ENCODE results near the gene PGC. TPM values are rescaled to one million over a fixed set of nuclear protein-coding genes. Genes with fewer than 3 reads are reported as not detected.
A peak's percentile ranks its signal among the peaks of the same experiment; 100 is the strongest.

Gene PGC
- total RNA-seq, 6 donors from 2014 or later = 241 to 4,380 (median 659) TPM

GRCh38 chr6:41781366-41781730 is 34.2 kb upstream of the PGC start:
- DNase-seq = peak in 1 of 2 donors; percentile 77
- H3K36me3 ChIP-seq = peaks cover 0 to 13% (median 4%) of the 10 kb centered on the region in 4 donors
- TF ChIP-seq POLR2AphosphoS5 (IDR thresholded peaks at IDR 0.05) (peak; percentile 2 to 12), CTCF (IDR thresholded peaks at IDR 0.05) (no peak), EP300 (IDR thresholded peaks at IDR 0.05) (no peak)
- WGBS, 2 donors = 10 to 18% methylated on average over 3 of the region's 3 CpGs
- peaks cover 50 to 76% (median 60%) of the 10 kb centered on the region in 4 donors for H3K4me1 ChIP-seq
- no peaks in the 10 kb centered on the region for H3K27me3 ChIP-seq
- no peaks in the 10 kb centered on the region for H3K9me3 ChIP-seq
- H3K27ac ChIP-seq = peak overlapping the region; percentile 70 to 92 (median 86)
- ATAC-seq (ENCODE audit: low FRiP score in 2 of 2) = peak in 1 of 2 donors; percentile 8
- peak overlapping the region; percentile 64 to 85 (median 68) for H3K4me3 ChIP-seq

- WGBS, 2 donors = 1 to 10% methylated on average over 7 to 30 of the region's 36 CpGs
- TF ChIP-seq EP300 (IDR thresholded peaks at IDR 0.05) (no peak), POLR2AphosphoS5 (IDR thresholded peaks at IDR 0.05) (peak; percentile 2 to 21), POLR2A (IDR thresholded peaks at IDR 0.05) (peak in 2 of 4 donors; percentile 19 to 52), CTCF (IDR thresholded peaks at IDR 0.05) (no peak)
- peaks cover 45 to 70% (median 56%) of the 10 kb centered on the region in 4 donors for H3K4me1 ChIP-seq
Observed at GRCh38 chr6:41780551-41781365, 33.6 kb upstream of the PGC start, which contains the start of gene PRICKLE4. PRICKLE4 (plus strand) TSS chr6:41780782; CDS start chr6:41783474, 2,692 bp downstream.

GRCh38 chr6:41779788-41780550 is 32.8 kb upstream of the PGC start, which contains the start of gene FRS3:
FRS3 (minus strand) TSS chr6:41779900; CDS start chr6:41776987, 2,913 bp downstream.
- TF ChIP-seq POLR2AphosphoS5 (IDR thresholded peaks at IDR 0.05) (peak; percentile 52 to 75), EP300 (IDR thresholded peaks at IDR 0.05) (no peak), CTCF (IDR thresholded peaks at IDR 0.05) (peak; percentile 86 to 100 (median 98)), POLR2A (IDR thresholded peaks at IDR 0.05) (peak in 1 of 4 donors; percentile 47)
- DNase-seq = peak; percentile 99 to 100
- no peaks in the 10 kb centered on the region for H3K9me3 ChIP-seq
- H3K4me1 ChIP-seq = peaks cover 37 to 62% (median 48%) of the 10 kb centered on the region in 4 donors
- H3K36me3 ChIP-seq = peaks cover 0 to 25% (median 7%) of the 10 kb centered on the region in 4 donors
- H3K4me3 ChIP-seq = peak within 1 kb of the TSS; percentile 64 to 85 (median 68)
- ATAC-seq (ENCODE audit: low FRiP score in 2 of 2) = peak; percentile 97
- no peaks in the 10 kb centered on the region for H3K27me3 ChIP-seq
- peak within 1 kb of the TSS; percentile 70 to 92 (median 86) for H3K27ac ChIP-seq
- 0 to 1% methylated on average over 32 to 46 of the region's 73 CpGs for WGBS, 2 donors

More at GRCh38 chr6:41780551-41781365, 33.6 kb upstream of the PGC start, which contains the start of gene PRICKLE4:
- peaks cover 0 to 17% (median 4%) of the 10 kb centered on the region in 4 donors for H3K36me3 ChIP-seq
- no peaks in the 10 kb centered on the region for H3K9me3 ChIP-seq
- no peaks in the 10 kb centered on the region for H3K27me3 ChIP-seq
- peak within 1 kb of the TSS; percentile 64 to 85 (median 68) for H3K4me3 ChIP-seq
- DNase-seq = peak; percentile 73 to 88
- peak within 1 kb of the TSS; percentile 70 to 92 (median 86) for H3K27ac ChIP-seq
- peak; percentile 52 to 71 for ATAC-seq (ENCODE audit: low FRiP score in 2 of 2)

GRCh38 chr6:41779336-41779735 is 32.1 kb upstream of the PGC start:
- Histone ChIP-seq H3K9me3 (no peaks in the 10 kb centered on the region), H3K36me3 (peaks cover 0 to 31% (median 13%) of the 10 kb centered on the region in 4 donors), H3K4me1 (peaks cover 31 to 56% (median 42%) of the 10 kb centered on the region in 4 donors), H3K4me3 (peak overlapping the region; percentile 57 to 85 (median 68)), H3K27ac (peak overlapping the region in 2 of 4 donors; percentile 87 to 92), H3K27me3 (no peaks in the 10 kb centered on the region)
- ATAC-seq (ENCODE audit: low FRiP score in 2 of 2) = no peak
- TF ChIP-seq POLR2AphosphoS5 (IDR thresholded peaks at IDR 0.05) (no peak), CTCF (IDR thresholded peaks at IDR 0.05) (no peak), POLR2A (IDR thresholded peaks at IDR 0.05) (no peak), EP300 (IDR thresholded peaks at IDR 0.05) (no peak)
- no peak for DNase-seq
- 4 to 13% methylated on average over 5 to 16 of the region's 16 CpGs for WGBS, 2 donors
